IMR-90 (cell line): ENCODE results near the gene RARB. TPM values are rescaled to one million over a fixed set of nuclear protein-coding genes. Genes with fewer than 3 reads are reported as not detected.

Experiments
- ATAC-seq: fragments of 200-7000 bp; cut with Tn5 transposase; 2 replicates; pipeline ENCODE4 v1.9.1; 2020; ENCODE audit warnings: low read depth, mild to moderate bottlenecking, moderate library complexity
- BruUV-seq: library from RNA; stranded (reverse); fragments of 400-500 nt; replicated peaks from 2 replicates; lab custom pipeline; 2021; lab: Mats Ljungman, UMichigan
- CTCF ChIA-PET: fragments of 300-600 bp; formaldehyde crosslinking; extraction: SDS; loops from one replicate; lab custom pipeline; 2021; ENCODE audit warnings: antibody characterized with exemption; lab: Yijun Ruan, JAX
- POLR2A ChIA-PET: fragments of 300-600 bp; sonication (Branson Sonifier 250); formaldehyde crosslinking; loops from one replicate; lab custom pipeline; 2022; ENCODE audit warnings: antibody characterized with exemption; ENCODE audit not compliant: unreplicated experiment; lab: Charles Lee
- DNase-seq: peaks from one replicate; pipeline ENCODE4 v3.0.0; 2013
- H2AFZ ChIP-seq: replicated peaks from 2 replicates; pipeline ENCODE3; 2013; ENCODE audit warnings: low read length, mild to moderate bottlenecking; ENCODE audit not compliant: poor library complexity
- H2AK5ac ChIP-seq: 2 replicates; pipeline ENCODE4 v1.6.1; 2013; ENCODE audit warnings: low read depth, low read length, inconsistent platforms
- H2AK9ac ChIP-seq: replicated peaks from 2 replicates; pipeline ENCODE3; 2013; ENCODE audit warnings: mild to moderate bottlenecking, low read depth, low read length, moderate library complexity; ENCODE audit not compliant: poor library complexity
- H2BK120ac ChIP-seq: 2 replicates; pipeline ENCODE4 v1.6.1; 2013; ENCODE audit warnings: low read depth, low read length, inconsistent platforms
- H2BK15ac ChIP-seq: 3 replicates; pipeline ENCODE4 v1.6.1; 2013; ENCODE audit warnings: low read depth, low read length, inconsistent platforms
- H2BK20ac ChIP-seq: 2 replicates; pipeline ENCODE4 v1.6.1; 2013; ENCODE audit warnings: low read depth, mild to moderate bottlenecking, inconsistent platforms, low read length, moderate library complexity
- H2BK5ac ChIP-seq: 2 replicates; pipeline ENCODE4 v1.6.1; 2013; ENCODE audit warnings: mild to moderate bottlenecking, low read depth, low read length, inconsistent platforms; ENCODE audit not compliant: poor library complexity, severe bottlenecking
- H3K14ac ChIP-seq: replicated peaks from 2 replicates; pipeline ENCODE4 v1.6.1; 2013; ENCODE audit warnings: low read depth, low read length, inconsistent platforms
- H3K18ac ChIP-seq: 2 replicates; pipeline ENCODE4 v1.6.1; 2013; ENCODE audit warnings: low read depth, low read length, control low read depth
- H3K23ac ChIP-seq: 2 replicates; pipeline ENCODE4 v1.6.1; 2013; ENCODE audit warnings: low read depth, low read length, inconsistent platforms
- H3K27ac ChIP-seq: 2 replicates; pipeline ENCODE4 v1.5.1; 2013; ENCODE audit warnings: mild to moderate bottlenecking, control low read depth, low read length; ENCODE audit not compliant: insufficient read depth
- H3K27me3 ChIP-seq: 2 replicates; pipeline ENCODE4 v1.6.1; 2013; ENCODE audit warnings: low read length; ENCODE audit not compliant: control insufficient read depth, insufficient read depth
- H3K36me3 ChIP-seq: 2 replicates; pipeline ENCODE4 v1.6.1; 2013; ENCODE audit warnings: low read length, mixed read lengths; ENCODE audit not compliant: control insufficient read depth, insufficient read depth
- H3K4ac ChIP-seq: 2 replicates; pipeline ENCODE4 v1.6.1; 2013; ENCODE audit warnings: low read depth, low read length, inconsistent platforms
- H3K4me1 ChIP-seq: 2 replicates; pipeline ENCODE4 v1.6.1; 2013; ENCODE audit warnings: low read length, mixed read lengths; ENCODE audit not compliant: control insufficient read depth, insufficient read depth
- H3K4me2 ChIP-seq: 2 replicates; pipeline ENCODE4 v1.6.1; 2013; ENCODE audit warnings: low read depth, mild to moderate bottlenecking, control low read depth, low read length, moderate library complexity
- H3K4me3 ChIP-seq: 2 replicates; pipeline ENCODE4 v1.5.1; 2013; ENCODE audit warnings: low read depth, mild to moderate bottlenecking, control low read depth, low read length, moderate library complexity; ENCODE audit not compliant: insufficient read depth
- H3K56ac ChIP-seq: 2 replicates; pipeline ENCODE4 v1.6.1; 2013; ENCODE audit warnings: low read length, inconsistent platforms; ENCODE audit not compliant: insufficient read depth; ENCODE audit errors: extremely low read depth
- H3K79me1 ChIP-seq, 2 experiments: 2 replicates each; pipeline ENCODE4 v1.6.1; 2013; ENCODE audit warnings: low read length in 2 of 2, inconsistent platforms in 1 of 2, low read depth in 1 of 2
- H3K9ac ChIP-seq: 2 replicates; pipeline ENCODE4 v1.6.1; 2013; ENCODE audit warnings: low read depth, low read length, control low read depth
- H3K9me1 ChIP-seq: 2 replicates; pipeline ENCODE4 v1.6.1; 2013; ENCODE audit warnings: low read length, inconsistent platforms; ENCODE audit not compliant: insufficient read depth
- H3K9me3 ChIP-seq: 2 replicates; pipeline ENCODE4 v1.6.1; 2013; ENCODE audit warnings: low read length; ENCODE audit not compliant: control insufficient read depth, insufficient read depth
- H4K20me1 ChIP-seq: 2 replicates; pipeline ENCODE4 v1.6.1; 2013; ENCODE audit warnings: low read length, inconsistent platforms; ENCODE audit not compliant: insufficient read depth
- H4K5ac ChIP-seq: 2 replicates; pipeline ENCODE4 v1.6.1; 2013; ENCODE audit warnings: mild to moderate bottlenecking, low read depth, low read length, control low read depth
- H4K8ac ChIP-seq, 2 experiments: 2 replicates each; pipeline ENCODE4 v1.6.1; 2013; ENCODE audit warnings: low read depth in 2 of 2, low read length in 2 of 2, control low read depth in 1 of 2, inconsistent platforms in 1 of 2
- H4K91ac ChIP-seq: 2 replicates; pipeline ENCODE4 v1.6.1; 2013; ENCODE audit warnings: low read depth, low read length, inconsistent platforms; ENCODE audit not compliant: insufficient read depth
- BHLHE40 ChIP-seq: fragments of 150-350 bp; IDR thresholded peaks from 2 replicates; pipeline ENCODE4 v1.6.1; 2016; ENCODE audit warnings: mild to moderate bottlenecking, low read depth, low read length
- CEBPB ChIP-seq: IDR thresholded peaks from 2 replicates; pipeline ENCODE4 v1.6.1; 2012; ENCODE audit warnings: low read depth, low read length, improper control_type of control experiment
- CTCF ChIP-seq: conservative IDR thresholded peaks from 2 replicates; pipeline ENCODE4 v1.5.1; 2012; ENCODE audit warnings: mild to moderate bottlenecking, low read depth, low read length, improper control_type of control experiment
- ELK1 ChIP-seq: fragments of 150-350 bp; IDR thresholded peaks from 2 replicates; pipeline ENCODE4 v1.6.1; 2016; ENCODE audit warnings: low read depth, mild to moderate bottlenecking, low read length, moderate library complexity, borderline replicate concordance
- FOS ChIP-seq: fragments of 150-350 bp; IDR thresholded peaks from 2 replicates; pipeline ENCODE4 v1.6.1; 2016; ENCODE audit warnings: low read depth, low read length
- MAFK ChIP-seq: IDR thresholded peaks from 2 replicates; pipeline ENCODE4 v1.6.1; 2012; ENCODE audit warnings: low read depth, low read length, improper control_type of control experiment
- MAZ ChIP-seq: IDR thresholded peaks from 2 replicates; pipeline ENCODE4 v1.6.1; 2012; ENCODE audit warnings: low read depth, mild to moderate bottlenecking, low read length, improper control_type of control experiment, moderate library complexity, borderline replicate concordance
- MXI1 ChIP-seq: IDR thresholded peaks from 2 replicates; pipeline ENCODE4 v1.6.1; 2012; ENCODE audit warnings: low read depth, mild to moderate bottlenecking, low read length, moderate library complexity, borderline replicate concordance
- NFE2L2 ChIP-seq: fragments of 150-350 bp; IDR thresholded peaks from 2 replicates; pipeline ENCODE4 v1.6.1; 2016; ENCODE audit warnings: low read depth, mild to moderate bottlenecking, low read length
- POLR2A ChIP-seq: IDR thresholded peaks from 2 replicates; pipeline ENCODE4 v1.6.1; 2012; ENCODE audit warnings: mild to moderate bottlenecking, low read depth, low read length
- RAD21 ChIP-seq: IDR thresholded peaks from 2 replicates; pipeline ENCODE4 v1.6.1; 2012; ENCODE audit warnings: low read length, improper control_type of control experiment
- RCOR1 ChIP-seq: IDR thresholded peaks from 2 replicates; pipeline ENCODE4 v1.6.1; 2012; ENCODE audit warnings: mild to moderate bottlenecking, low read length, improper control_type of control experiment; ENCODE audit not compliant: insufficient replicate concordance
- RFX5 ChIP-seq: IDR thresholded peaks from 2 replicates; pipeline ENCODE4 v1.8.0; 2012; ENCODE audit warnings: low read depth, mild to moderate bottlenecking, low read length, moderate library complexity
- SMC3 ChIP-seq: fragments of 150-350 bp; IDR thresholded peaks from 2 replicates; pipeline ENCODE4 v1.6.1; 2016; ENCODE audit warnings: low read depth, mild to moderate bottlenecking, antibody characterized with exemption, low read length, moderate library complexity
- USF2 ChIP-seq: fragments of 150-350 bp; IDR thresholded peaks from 2 replicates; pipeline ENCODE4 v1.6.1; 2017; ENCODE audit warnings: mild to moderate bottlenecking, antibody characterized with exemption, low read length, low read depth
- WGBS, 2 experiments: methylation state at CpG; one replicate each; pipeline versions ENCODE4 v1.1.5 to v1.1.7; 2013; ENCODE audit warnings: missing lambda C conversion rate in 2 of 2; ENCODE audit not compliant: insufficient read length in 1 of 2; ENCODE audit errors: extremely low coverage in 2 of 2; 5-methylcytosine and 5-hydroxymethylcytosine counted together
- dilution Hi-C: fragments of 300-500 bp; cut with HindIII; formaldehyde crosslinking; loops from one replicate; pipeline ENCODE4 v1.14.3; 2018; ENCODE audit warnings: low sequenced_read_pairs; ENCODE audit not compliant: unreplicated experiment
- in situ Hi-C: fragments of 300-500 bp; cut with MboI; formaldehyde crosslinking; loops from 3 replicates; pipeline ENCODE4 v1.14.3; 2019; ENCODE audit warnings: low sequenced_read_pairs, inconsistent platforms, mixed read lengths
- intact Hi-C: fragments of 100-400 bp; cut with micrococcal nuclease; formaldehyde crosslinking; loops from 2 replicates; pipeline ENCODE4 v1.10.0; 2022
- polyA plus RNA-seq, 3 experiments: library from polyadenylated mRNA; depleted of rRNA; stranded (reverse); fragments of >200 nt; gene quantifications; 2 replicates each; pipeline ENCODE4 v1.2.3, GENCODE V29; 2012; ENCODE audit warnings: low replicate concordance in 1 of 3
- total RNA-seq: library from RNA; depleted of rRNA; stranded (reverse); fragments of >200 nt; gene quantifications from 2 replicates; pipeline ENCODE4 v1.2.3, GENCODE V29; 2012

The RARB gene
- total and polyA plus RNA-seq, 2 of the 4 experiments (the other 2 are of a cell fraction), result 0.53 to 1.4 TPM

GRCh38 chr3:25423780-25424588, 4.1 kb upstream of the RARB start:
- Histone ChIP-seq H3K4me3 (no peak overlapping the region), H2AK5ac (no peak overlapping the region), H2AFZ (no peak overlapping the region), H3K4me1 (no peaks in the 10 kb centered on the region), H3K36me3 (no peaks in the 10 kb centered on the region), H3K14ac (no peak overlapping the region), H3K27me3 (peaks cover 16% of the 10 kb centered on the region), H4K5ac (no peak overlapping the region), H4K20me1 (no peaks in the 10 kb centered on the region), H3K9me3 (no peaks in the 10 kb centered on the region), H3K27ac (no peak overlapping the region), H2BK20ac (no peak overlapping the region), H3K56ac (no peak overlapping the region), H3K79me1 (no peaks in the 10 kb centered on the region), H3K23ac (no peak overlapping the region), H2BK15ac (no peak overlapping the region), H3K18ac (no peak overlapping the region), H2AK9ac (no peak overlapping the region), H3K9ac (no peak overlapping the region), H3K4ac (no peak overlapping the region), H2BK120ac (no peak overlapping the region), H2BK5ac (no peak overlapping the region), H3K9me1 (no peaks in the 10 kb centered on the region), H4K8ac (no peak overlapping the region), H4K91ac (no peak overlapping the region), H3K4me2 (no peak overlapping the region)
- 65% methylated on average over 6 of the region's 9 CpGs; no CpG with 5 or more reads in 1 of the 2 experiments for WGBS, 2 experiments
- peak; percentile 40; the same call in 1 of the 2 replicates for ATAC-seq
- BruUV-seq, result no TSS peak
- ChIA-PET CTCF (no interaction called here), POLR2A (no interaction called here)
- in situ Hi-C loops, result no loop called here
- DNase-seq, result peak; percentile 44
- intact Hi-C loops, result no loop called here
- dilution Hi-C loops, result no loop called here
- no peak for TF ChIP-seq NFE2L2
- no peak for TF ChIP-seq FOS
- TF ChIP-seq RCOR1, result no peak
- no peak for TF ChIP-seq CTCF
- TF ChIP-seq ELK1, result no peak
- TF ChIP-seq MXI1, result no peak
- TF ChIP-seq BHLHE40, result no peak
- TF ChIP-seq USF2, result no peak
- no peak for TF ChIP-seq CEBPB
- no peak for TF ChIP-seq RFX5
- no peak for TF ChIP-seq SMC3
- TF ChIP-seq MAFK, result no peak
- no peak for TF ChIP-seq RAD21
- TF ChIP-seq MAZ, result no peak
- TF ChIP-seq POLR2A, result no peak
